Activated T-helper 9 cell treated with anti-CD3 and anti-CD28 coated beads, Interleukin-2, amount 50 U/mL, for 16 hours (primary cell): ENCODE results near the gene C1orf53.
"Not testable (repeated sequence)": the region's sequence is repeated elsewhere in the genome, so short reads cannot be mapped to it uniquely, and the experiment has no call there.

Experiments used
- DNase-seq: peaks from one replicate; pipeline ENCODE4 v3.0.0-alpha.2; 2020; ENCODE audit warnings: low read depth

Gene C1orf53

DNA sequence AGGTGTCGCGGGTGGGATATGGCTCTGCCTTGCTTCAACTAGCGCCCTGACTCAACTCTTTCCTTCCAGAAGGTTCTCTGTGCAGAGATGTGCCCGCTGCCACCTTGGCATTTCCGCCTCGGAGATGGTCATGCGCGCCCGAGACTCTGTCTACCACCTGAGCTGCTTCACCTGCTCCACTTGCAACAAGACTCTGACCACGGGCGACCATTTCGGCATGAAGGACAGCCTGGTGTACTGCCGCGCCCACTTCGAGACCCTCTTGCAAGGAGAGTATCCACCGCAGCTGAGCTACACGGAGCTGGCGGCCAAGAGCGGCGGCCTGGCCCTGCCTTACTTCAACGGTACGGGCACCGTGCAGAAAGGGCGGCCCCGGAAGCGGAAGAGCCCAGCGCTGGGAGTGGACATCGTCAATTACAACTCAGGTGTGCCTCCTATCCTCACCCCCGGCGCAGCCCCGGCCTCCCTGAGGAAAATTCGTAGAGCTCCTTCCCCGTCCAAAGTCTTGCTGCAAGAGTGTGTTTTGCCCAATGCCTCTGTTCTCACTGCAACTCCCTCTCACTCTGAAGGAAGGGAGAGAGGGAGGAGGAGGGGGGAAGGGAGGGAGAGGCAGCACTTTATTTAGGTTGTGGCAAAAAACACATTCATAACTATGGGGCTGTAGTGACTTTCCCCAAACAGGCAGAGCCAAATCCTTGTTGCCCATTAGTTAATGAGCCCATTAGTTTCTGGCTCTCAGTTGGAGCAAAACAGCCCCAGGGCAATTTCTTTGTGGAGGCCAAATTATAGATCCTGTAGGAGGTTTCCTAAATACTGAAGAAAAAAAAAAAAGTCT, 19.0 kb downstream of the C1orf53 start:
- DNase-seq = no peak

DNA sequence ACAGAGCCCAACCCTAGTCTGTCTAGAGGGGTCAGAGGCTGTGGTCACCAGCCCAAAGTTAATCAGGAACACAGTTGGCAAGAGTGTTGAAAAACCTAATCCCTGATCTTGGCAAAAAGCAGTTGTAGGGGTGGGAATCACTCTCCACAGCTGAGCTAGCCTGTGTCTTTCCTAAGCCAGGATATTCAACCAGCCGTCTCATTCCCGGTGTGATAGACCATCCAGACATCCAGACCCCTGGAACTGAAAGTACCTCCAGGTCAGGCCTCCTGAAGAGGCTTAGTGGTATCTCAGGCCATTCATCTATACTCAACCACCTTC, 19.6 kb downstream of the C1orf53 start:
- no peak for DNase-seq

DNA sequence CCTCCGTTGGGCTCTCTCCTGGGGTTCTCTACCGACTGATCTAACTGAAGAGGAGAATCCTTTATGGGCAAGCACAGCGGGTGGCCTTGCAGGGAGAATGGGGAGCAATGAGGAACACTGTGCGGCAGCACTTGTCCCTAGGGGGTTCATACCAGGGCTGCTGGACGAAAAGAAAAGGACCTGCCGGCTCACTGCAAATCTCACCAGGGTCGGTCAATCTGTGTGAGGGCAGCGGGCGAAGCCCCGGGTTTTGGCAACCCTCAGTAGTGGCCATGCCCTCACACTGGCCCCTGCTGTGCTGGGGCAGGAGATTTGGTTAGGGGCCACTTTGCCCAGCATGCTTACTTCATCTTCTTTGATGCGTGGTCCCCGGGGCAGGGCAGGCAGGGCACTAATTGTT, 20.6 kb downstream of the C1orf53 start:
- DNase-seq = no peak

DNA sequence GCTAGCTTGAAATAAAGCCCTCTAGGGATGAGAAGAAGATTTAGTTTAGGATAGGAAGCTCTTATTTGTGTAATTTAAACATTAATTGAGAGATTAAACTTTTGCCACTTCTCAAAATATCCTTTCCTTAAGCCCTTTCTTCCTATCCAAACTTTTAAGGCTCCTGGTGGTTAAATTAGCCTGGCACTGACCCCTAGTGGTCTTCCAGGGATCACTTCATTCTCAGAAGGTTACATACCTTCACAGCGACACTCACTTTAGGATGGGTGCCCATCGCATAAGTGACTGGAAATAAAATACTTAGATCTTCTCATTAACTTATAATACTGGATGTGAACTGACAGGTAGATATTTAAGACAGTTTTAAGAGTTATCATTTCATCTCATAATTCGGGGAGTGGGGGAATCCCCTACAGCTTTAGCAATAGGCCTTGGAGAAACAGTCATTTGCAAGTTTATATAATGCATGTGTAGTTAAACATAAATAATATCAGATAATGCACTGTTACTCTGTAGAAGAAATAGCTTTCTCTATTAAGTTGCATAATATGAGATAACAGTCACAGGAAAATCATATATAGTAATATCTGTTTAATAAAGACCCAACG, 22.2 kb downstream of the C1orf53 start:
- DNase-seq = no peak

DNA sequence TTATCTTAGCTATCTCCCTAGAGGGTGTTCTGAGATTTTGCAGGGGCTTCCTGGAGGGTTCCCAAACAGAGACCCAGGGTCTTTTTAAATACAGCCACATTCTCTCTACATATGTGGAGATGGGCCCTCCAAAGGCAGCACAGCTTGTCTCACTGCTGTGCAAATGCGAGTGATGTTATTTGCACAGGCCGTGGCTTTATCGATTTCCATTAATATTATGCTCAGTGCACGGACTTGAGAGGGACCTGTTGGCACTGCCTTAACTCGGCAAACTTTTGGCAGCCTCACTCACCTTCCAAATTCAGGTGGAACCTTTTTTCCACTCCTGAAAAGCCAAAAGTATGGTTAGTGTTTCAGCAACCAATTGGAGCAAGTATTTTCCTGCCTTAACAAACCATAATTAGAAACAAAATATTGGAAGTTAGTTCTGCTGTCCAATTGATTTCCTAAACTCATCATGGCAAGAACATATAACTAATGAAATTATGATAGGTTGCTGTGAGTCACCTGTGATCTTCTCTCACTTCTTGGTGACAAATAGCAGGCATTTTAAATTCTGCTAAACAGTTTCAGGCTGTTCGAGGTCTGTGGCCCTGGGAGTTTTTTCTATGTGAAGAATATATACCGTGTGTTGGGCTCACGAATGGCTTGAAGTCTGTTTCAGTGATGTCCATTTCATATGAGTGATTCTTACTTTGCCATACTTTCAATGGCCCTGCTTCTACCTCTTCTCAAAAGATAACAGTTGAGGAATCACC, 25.7 kb downstream of the C1orf53 start:
- DNase-seq = no peak

DNA sequence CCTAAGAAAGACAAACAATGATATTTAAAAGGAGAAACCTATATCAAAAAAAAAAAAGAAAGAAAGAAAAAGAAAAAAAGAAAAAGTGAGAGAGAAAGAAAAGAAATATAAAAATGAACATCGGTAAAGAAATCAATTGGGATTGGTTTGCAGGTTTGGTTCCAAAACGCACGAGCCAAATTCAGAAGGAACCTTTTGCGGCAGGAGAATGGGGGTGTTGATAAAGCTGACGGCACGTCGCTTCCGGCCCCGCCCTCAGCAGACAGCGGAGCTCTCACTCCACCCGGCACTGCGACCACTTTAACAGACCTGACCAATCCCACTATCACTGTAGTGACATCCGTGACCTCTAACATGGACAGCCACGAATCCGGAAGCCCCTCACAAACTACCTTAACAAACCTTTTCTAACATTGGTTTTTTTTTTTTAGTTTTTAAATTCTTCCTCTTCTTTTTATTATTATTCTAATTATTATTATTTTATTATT, 26.5 kb downstream of the C1orf53 start:
- no peak for DNase-seq

DNA sequence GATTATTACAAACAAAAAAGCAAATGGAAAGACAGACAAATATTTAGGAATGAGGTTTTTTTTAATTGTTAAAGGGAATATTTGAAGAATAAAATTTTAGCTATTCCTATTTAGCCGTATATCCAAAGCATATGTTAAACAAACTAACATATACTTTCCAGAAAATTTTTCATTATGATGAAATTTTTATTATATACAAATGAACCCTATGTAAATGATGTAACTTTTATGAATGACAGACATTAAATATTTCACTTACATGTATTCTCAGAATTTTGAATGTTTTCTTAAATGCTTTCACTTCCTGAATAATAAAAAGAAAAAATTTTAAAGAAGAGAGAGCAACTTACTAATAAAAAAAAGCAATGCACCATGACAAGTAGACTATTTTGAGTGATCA, 30.6 kb downstream of the C1orf53 start:
- no peak for DNase-seq

DNA sequence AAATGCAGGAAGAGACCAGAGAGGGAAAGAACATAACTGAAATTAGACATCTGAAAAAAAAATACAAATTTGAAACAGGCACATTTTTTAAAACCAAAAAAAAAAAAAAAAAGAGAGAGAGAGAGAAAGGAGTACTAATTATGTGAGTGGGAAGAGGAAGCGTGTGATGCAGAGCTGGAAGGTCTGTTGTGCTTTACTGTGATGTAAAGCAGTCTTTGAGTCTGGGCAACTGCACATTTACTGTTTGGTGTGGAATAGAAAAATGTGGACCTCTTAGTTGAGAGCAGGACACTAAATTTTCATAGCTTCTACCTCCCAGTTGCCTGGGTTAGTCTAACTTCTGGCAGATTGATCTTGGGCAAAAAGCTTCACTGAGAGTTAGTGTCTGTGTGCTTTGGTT, 31.2 kb downstream of the C1orf53 start:
- DNase-seq = no peak

DNA sequence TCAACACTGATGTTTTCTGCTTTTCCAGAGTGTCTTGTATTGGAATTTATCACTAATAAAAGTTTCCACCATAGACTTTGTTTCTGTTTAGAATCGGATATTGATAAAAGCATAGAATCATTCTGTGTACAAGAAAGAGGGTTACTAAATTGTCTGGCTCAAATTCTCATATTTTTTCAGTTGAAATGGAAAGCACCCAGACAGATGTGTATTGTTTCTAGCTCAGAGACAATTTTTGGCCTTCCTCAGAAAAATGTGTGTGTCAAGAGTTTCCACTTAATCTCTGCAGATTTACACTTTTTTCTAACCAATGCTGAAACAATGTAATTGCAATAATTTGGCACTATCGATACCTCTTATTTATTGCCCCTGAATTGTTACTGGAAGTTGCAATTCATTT, 35.0 kb downstream of the C1orf53 start:
- DNase-seq = no peak

DNA sequence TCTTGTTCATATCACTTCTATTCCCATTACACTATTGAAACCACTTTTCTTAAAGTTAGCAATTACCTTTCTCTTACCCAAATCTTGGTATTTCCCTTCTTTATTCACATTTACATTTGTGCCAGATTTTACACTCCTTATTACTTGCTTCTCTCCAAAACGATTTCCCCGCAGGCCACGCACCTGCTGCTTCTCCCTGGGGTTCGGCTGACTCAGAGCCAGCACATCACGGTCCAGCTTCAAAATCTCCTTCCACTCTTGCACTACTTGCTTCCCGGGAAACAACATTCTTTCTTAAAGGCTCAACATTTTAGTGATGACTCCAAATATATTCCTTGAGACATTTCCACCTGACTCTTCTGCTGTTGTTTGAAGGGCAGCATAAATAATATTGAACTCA, 35.5 kb downstream of the C1orf53 start:
- no peak for DNase-seq

DNA sequence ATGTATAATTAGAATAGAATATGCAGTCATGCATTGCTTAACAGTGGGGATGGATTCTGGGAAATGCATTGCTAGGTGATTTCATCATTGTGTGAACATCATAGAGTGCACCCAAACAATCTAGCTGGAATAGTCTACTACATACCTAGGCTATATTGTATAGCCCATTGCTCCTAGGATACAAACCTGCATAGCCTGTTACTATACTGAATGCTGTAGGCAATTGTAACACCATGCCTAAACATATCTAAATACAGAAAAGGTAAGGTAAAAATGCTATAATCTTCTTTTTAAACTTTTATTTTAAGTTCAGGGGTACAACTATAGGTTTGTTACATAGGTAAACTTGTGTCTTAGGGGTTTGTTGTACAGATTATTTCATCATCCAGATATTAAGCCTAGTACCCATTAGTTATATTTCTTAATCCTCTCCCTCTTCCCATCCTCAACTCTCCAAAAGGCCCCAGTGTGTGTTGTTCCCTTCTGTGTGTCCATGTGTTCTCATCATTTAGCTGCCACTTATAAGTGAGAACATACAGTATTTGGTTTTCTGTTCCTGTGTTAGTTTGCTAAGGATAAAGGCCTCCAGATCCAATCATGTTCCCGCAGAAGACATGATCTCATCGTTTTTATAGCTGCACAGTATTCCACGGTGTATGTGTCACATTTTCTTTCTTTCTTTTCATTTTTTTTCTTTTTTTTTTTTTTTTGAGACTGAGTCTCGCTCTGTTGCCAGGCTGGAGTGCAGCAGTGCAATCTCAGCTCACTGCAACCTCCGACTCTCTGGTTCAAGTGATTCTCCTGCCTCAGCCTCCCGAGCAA, 36.9 kb downstream of the C1orf53 start:
- not testable (repeated sequence) for DNase-seq

DNA sequence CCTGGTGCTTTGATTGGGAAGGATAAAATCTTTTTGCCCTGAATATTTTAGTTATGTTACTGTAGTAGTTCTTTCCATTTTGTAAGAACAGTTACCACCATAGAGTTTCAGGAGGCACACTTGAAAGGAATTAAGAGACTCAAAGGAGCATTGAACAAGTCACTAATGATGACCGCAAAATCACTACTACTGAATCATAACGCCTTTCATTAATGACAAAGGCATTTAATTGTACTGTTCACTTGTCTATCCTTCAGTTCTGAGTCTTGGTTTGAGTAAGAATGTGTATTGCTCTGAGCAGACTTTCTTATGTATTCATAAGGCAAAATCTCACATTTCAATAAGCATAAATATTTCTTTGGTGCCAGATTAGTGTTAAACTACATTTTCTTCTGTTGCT, 39.6 kb downstream of the C1orf53 start:
- DNase-seq = no peak

DNA sequence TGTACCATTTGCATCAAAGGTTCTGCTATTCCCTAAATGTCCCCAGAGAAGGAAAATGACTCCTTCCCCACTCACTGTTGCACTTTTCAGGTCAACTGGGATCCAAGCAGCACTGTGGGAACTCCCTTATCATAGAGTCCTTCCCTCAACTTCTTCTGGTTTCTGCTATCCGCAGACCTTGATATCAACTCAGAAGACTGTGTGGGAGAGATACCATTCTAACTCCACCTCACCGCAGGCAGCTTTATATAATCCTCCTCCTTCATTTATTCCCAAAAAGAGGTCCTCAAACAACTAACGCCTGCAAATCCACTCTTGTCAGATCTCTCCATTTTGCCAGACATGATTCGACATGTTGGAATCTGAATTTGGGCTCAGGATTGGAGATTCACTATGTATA, 42.1 kb downstream of the C1orf53 start:
- DNase-seq = no peak

DNA sequence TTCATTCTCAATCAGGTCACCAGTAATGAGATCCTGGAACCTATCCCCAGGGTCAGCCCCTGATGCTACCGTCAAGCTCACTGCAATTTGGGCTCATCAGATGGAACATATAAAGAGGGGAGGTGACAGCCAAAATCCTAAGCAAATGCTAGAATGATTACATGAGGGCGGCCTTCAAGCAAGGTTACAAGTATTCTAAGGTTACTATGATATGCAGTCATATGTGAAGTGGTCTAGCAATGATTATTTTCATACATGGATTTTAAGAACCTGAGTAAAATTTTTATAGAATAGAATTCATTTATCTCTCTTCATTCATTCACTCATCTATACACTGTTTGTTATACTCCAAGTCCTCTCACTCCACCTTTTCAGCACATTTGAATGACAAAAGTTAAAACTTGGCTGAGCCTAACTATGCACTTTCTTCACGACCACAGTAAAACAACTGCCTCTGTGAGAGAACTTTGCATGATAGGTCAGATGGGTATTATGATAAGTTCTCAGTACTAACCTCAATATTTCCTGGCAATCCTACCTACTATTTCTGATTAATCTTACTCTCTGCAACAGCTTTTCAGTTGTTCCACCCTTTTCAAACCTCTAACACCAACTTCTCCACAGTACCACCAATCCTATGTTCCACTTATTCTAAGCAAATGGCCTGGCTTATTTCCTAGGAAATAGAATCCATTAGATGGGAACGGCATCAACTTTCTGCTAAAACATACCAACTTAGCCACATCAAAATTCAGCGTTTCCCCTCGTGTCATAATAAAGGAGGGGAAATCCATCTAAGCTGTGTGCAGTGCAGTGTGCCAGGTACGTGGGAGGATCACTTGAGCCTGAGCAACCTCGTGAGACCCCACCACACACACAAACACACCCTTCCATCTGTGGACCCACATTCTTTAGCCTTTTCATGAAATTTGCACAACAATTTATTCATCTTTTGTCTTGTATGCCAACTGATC, 46.8 kb downstream of the C1orf53 start:
- DNase-seq = no peak

DNA sequence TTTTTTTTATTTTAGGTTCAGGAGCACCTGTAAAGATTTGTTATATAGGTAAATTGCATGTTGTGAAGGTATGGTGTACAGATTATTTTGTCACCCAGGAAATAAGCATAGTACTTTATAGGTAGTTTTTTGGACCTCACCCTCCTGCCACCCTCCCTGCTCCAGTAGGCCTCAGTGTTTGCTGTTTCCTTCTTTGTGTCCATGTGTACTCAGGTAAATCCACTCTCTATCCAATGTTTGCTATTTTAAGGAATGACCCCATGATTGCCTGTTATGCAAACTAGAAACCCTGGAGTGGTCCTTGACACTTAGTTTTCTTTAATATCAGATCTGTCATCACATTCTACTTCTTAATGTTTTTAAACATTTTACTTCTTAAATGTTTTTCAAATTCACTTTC, 48.7 kb downstream of the C1orf53 start:
- DNase-seq = no peak

DNA sequence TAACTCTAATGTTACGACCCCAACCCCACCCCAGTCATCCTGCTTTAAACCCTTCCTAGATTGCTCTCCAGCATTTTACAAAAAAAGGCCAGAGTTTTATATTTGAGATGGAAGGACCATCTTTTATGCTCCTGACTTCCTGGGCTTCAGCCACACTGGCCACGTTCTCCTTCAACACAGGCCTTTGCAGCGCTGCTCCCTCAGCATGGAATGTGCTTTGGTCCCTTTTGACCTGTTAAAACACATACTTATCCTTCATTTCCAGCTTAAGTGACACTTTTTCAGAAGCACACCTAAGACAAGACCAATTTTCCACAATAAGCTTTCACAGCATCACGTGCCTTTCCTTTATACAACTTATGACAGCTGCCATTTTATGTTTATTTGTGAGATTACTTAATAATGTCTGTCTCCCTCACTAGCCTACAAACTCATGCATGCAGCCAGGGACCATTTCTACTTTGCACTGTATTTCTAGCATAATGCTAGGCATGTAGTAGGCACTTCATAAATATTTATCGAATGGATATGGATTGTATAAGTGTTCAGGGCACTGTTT, 49.3 kb downstream of the C1orf53 start:
- no peak for DNase-seq

DNA sequence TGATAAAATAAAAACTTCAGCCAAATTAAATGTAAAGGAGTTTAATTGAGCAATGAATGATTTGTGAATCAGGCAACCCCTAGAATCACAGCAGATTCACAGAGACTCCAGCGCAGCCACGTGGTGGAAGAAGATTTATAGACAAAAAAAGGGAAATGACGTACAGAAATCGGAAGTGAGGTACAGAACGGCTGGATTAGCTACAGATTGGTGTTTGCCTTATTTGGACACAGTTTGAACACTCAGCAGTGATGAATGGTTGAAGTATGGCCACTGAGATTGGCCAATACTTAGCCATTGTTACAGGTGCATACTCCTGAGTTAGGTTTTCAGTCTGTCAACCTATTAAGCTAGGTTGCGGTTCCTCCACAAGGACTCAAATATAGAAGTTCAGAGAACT, 51.0 kb downstream of the C1orf53 start:
- not testable (repeated sequence) for DNase-seq

DNA sequence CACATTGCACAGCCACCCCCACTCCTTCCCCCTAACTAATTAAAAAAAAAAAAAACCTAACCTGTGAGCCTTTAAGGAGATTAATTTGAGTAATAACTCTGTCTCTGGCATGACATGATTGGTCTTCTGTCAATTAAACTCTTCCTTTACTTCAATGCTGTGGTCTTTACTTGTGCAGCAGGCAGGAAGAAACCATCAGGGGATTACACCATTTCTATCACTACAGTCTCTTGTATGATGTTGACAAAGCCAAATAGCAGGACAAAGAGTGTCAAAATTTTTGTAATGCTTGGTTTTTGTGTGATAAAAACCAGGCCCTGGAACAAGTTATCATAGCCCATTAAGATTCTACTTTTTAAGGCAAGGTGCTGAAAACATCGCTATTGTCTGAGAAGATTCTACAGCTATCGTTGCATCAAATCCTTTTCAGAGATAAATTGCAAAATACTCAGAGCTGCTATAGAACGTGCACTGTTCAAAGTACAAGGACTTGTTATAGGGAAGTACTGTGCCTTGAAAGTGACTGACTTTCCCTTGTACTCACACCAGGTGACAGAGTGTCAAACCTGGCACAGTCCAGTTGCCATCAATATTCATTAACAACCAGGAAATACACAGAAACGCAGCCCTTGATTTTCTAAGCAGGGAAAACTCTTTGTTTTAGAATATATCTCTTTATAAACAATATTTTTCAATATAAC, 52.4 kb downstream of the C1orf53 start:
- no peak for DNase-seq

DNA sequence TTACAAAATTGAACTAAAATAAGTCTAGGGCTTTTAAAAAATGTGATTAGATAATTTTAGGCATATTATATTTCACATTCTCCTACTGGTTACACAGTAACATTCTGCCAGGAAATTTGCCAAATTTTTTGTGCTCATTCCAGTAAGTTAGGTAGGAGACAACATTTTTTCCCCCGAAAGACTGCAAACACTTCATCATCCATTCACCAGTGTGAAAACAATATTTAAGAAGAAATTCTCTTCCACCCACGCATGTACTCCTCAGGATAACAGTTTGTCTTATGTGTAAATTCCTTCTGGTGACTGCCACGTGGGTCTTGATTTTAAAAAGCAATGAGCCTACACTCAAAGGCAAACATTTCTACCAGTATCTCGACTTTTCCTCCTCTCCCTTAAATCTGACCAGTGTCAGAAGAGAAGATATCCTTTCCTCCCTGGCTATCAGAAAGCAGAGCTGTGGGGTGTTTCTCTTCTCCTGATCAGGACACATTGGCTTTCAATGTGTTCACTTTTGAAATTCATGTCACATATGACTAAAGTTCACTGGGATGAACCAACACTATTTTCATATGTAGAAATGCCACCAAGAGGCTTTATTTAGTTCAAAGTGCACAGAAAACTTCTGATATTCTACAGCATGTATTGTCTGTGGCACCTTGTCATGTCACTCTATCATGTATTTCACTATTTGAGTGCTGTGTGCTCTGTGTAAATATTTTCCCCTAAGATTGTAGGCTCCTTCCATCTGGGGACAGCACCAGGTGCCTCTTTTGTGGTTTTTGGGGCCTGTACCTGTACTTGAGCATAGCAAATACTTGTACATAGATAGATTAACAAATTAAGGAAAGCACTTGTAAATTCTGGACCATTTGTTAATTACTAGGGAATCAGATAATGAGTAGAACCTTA, 53.3 kb downstream of the C1orf53 start:
- no peak for DNase-seq
